ENCODE results near the gene EMB. TPM values are rescaled to one million over a fixed set of nuclear protein-coding genes. Genes with fewer than 3 reads are reported as not detected.

Gene EMB
- total RNA-seq, 1 experiment from 2014 or later: not detected

Other genes starting within 250 kb of the EMB start
- gene PARP8, start 225.3 kb upstream of the EMB start, total RNA-seq (2014; rRNA removed; shearing (Covaris generic)): 4.5 and 6.8 TPM in 2 replicates